ENCODE results near the gene TSPAN10.

- no peak for TF ChIP-seq EZH2phosphoT487 (IDR thresholded peaks at IDR 0.05; ENCODE audit: insufficient read depth, low read depth)
- TF ChIP-seq EZH2 (IDR thresholded peaks at IDR 0.05; ENCODE audit: insufficient read depth, poor library complexity, severe bottlenecking), result no peak
These were observed 33.0 kb upstream of the TSPAN10 start for GRCh38 chr17:81603846-81604610.

Measured in GM23248 (cell line).